HG03378 (cell line): Measurements from ENCODE around the gene DNM3.
A peak's percentile ranks its signal among the peaks of the same experiment; 100 is the strongest.
"Not testable (repeated sequence)": the region's sequence is repeated elsewhere in the genome, so short reads cannot be mapped to it uniquely, and the experiment has no call there.

Source experiments
- ATAC-seq: cut with Tn5 transposase; IDR thresholded peaks from one replicate; pipeline ENCODE4 v1.9.1; 2021; ENCODE audit warnings: mild to moderate bottlenecking, moderate library complexity; ENCODE audit not compliant: unreplicated experiment

Gene DNM3

GRCh38 chr1:172343240-172344160 lies 502.2 kb downstream of the DNM3 start:
- peak; percentile 23 for ATAC-seq

- no peak for ATAC-seq
These were observed 503.1 kb downstream of the DNM3 start for GRCh38 chr1:172344444-172344843.

- peak; percentile 32 for ATAC-seq
These were observed 503.8 kb downstream of the DNM3 start for GRCh38 chr1:172345077-172345476.

GRCh38 chr1:172347416-172347815 lies 506.1 kb downstream of the DNM3 start:
- ATAC-seq = no peak

GRCh38 chr1:172350856-172351255 lies 509.6 kb downstream of the DNM3 start:
- ATAC-seq = no peak

- ATAC-seq = no peak
These were observed 510.0 kb downstream of the DNM3 start for GRCh38 chr1:172351346-172351745.

GRCh38 chr1:172351754-172352161 lies 510.5 kb downstream of the DNM3 start:
- ATAC-seq = no peak

GRCh38 chr1:172352435-172352834 lies 511.1 kb downstream of the DNM3 start:
- no peak for ATAC-seq

GRCh38 chr1:172354291-172355274 lies 513.3 kb downstream of the DNM3 start:
- no peak for ATAC-seq

- no peak for ATAC-seq
These were observed 515.3 kb downstream of the DNM3 start for GRCh38 chr1:172356620-172357019.

- peak; percentile 14 for ATAC-seq
These were observed 516.6 kb downstream of the DNM3 start for GRCh38 chr1:172357753-172358385.

GRCh38 chr1:172359491-172359999 lies 518.2 kb downstream of the DNM3 start:
- ATAC-seq = no peak

GRCh38 chr1:172360511-172360910 lies 519.2 kb downstream of the DNM3 start:
- ATAC-seq = no peak

- ATAC-seq = no peak
These were observed 519.7 kb downstream of the DNM3 start for GRCh38 chr1:172360985-172361384.

- ATAC-seq = no peak
These were observed 522.6 kb downstream of the DNM3 start for GRCh38 chr1:172363852-172364251.

- not testable (repeated sequence) for ATAC-seq
These were observed 530.3 kb downstream of the DNM3 start for GRCh38 chr1:172371646-172372045.

- ATAC-seq = no peak
These were observed 532.6 kb downstream of the DNM3 start for GRCh38 chr1:172373864-172374263.

- no peak for ATAC-seq
These were observed 533.9 kb downstream of the DNM3 start for GRCh38 chr1:172375211-172375631.

GRCh38 chr1:172376431-172376830 lies 535.1 kb downstream of the DNM3 start:
- no peak for ATAC-seq

GRCh38 chr1:172377565-172377964 lies 536.3 kb downstream of the DNM3 start:
- ATAC-seq = no peak
